ENCODE measurements around the gene SLC9B2.

DNA sequence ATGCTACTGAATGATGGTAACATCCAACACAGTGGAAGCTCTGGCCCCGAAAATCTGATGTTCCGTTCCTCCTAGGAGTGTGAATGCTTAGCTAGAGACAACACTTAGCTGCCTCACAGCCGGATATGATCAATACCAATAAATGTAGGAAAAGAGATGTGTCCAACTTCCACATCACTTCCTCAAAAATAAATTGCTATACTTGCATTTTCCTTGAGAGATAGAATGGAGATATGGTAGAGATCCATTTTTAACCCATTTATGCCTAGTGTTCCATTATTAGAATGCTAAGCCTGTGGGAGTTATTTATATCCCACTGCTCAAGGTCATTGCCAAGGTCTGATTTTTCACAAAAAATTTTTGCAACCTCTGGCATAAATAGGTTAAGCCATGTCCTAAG, 51.6 kb downstream of the SLC9B2 start:
- TF ChIP-seq GATA2 (IDR thresholded peaks at IDR 0.05; ENCODE audit: low read depth, low read length) (no peak), GATA3 (IDR thresholded peaks at IDR 0.05; ENCODE audit: low read depth, low read length) (no peak)
